Gastrocnemius medialis (tissue), 4 donors: ENCODE results near the gene CASKIN2.

Source experiments
- CTCF ChIP-seq, 5 experiments: fragments of 450-650 bp in 3 of 5; fragments of 200-600 bp in 2 of 5; sonication (generic) in 2 of 5; IDR thresholded peaks in 4 of 5; conservative IDR thresholded peaks in 1 of 5; 1 replicate in 4 of 5; 2 replicates in 1 of 5; pipeline ENCODE4 v1.5.1; 2016 to 2019; ENCODE audit warnings: antibody characterized with exemption in 5 of 5, mild to moderate bottlenecking in 3 of 5, moderate library complexity in 3 of 5
- POLR2A ChIP-seq, 2 donors: fragments of 450-650 bp; IDR thresholded peaks; one replicate each; pipeline ENCODE4 v1.6.1; 2017; ENCODE audit warnings: antibody characterized with exemption in 2 of 2, mild to moderate bottlenecking in 2 of 2, moderate library complexity in 2 of 2

GRCh38 chr17:75499313-75500022 is 15.9 kb downstream of the CASKIN2 start:
- no peak for TF ChIP-seq CTCF (IDR thresholded peaks at IDR 0.05 in 4 of 5, conservative IDR thresholded peaks at IDR 0.05 in 1 of 5)
- no peak for TF ChIP-seq POLR2A (IDR thresholded peaks at IDR 0.05)
